ENCODE results near the gene VPS13D.

DNA sequence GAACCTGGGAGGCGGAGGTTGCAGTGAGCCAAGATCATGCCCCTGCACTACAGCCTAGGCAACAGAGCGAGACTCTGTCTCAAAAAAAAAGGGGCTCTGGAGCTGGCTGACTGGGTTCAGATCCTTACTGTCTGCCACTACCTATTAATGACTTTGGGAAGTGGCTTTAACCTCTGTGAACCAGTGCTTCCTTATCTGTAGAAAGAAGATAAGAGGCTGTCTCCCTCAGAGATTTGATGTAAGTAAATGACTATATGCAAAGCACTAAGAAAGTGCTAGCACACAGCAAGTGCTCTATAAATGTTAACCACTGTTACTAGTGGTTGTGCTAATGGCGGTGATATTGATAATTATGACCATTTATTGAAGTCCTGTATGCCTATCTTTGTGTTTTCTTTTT lies 94.6 kb downstream of the VPS13D start:
- TF ChIP-seq, protein P1, sequence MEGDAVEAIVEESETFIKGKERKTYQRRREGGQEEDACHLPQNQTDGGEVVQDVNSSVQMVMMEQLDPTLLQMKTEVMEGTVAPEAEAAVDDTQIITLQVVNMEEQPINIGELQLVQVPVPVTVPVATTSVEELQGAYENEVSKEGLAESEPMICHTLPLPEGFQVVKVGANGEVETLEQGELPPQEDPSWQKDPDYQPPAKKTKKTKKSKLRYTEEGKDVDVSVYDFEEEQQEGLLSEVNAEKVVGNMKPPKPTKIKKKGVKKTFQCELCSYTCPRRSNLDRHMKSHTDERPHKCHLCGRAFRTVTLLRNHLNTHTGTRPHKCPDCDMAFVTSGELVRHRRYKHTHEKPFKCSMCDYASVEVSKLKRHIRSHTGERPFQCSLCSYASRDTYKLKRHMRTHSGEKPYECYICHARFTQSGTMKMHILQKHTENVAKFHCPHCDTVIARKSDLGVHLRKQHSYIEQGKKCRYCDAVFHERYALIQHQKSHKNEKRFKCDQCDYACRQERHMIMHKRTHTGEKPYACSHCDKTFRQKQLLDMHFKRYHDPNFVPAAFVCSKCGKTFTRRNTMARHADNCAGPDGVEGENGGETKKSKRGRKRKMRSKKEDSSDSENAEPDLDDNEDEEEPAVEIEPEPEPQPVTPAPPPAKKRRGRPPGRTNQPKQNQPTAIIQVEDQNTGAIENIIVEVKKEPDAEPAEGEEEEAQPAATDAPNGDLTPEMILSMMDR (IDR thresholded peaks at IDR 0.05), result no peak
- TF ChIP-seq TCF12 (IDR thresholded peaks at IDR 0.05), result no peak
- TF ChIP-seq FOXM1 (IDR thresholded peaks at IDR 0.05; ENCODE audit: low read depth), result no peak
- no peak for TF ChIP-seq JUND (IDR thresholded peaks at IDR 0.05)
- TF ChIP-seq MXI1 (IDR thresholded peaks at IDR 0.05; ENCODE audit: low read depth, low read length), result no peak
- no peak for TF ChIP-seq RXRA (IDR thresholded peaks at IDR 0.05; ENCODE audit: borderline replicate concordance, low read depth)
- no peak for TF ChIP-seq POLR2AphosphoS5 (IDR thresholded peaks at IDR 0.05; ENCODE audit: low read depth, low read length)
- no peak for TF ChIP-seq EZH2phosphoT487 (IDR thresholded peaks at IDR 0.05; ENCODE audit: borderline replicate concordance, low read depth)
- no peak for TF ChIP-seq CHD2 (IDR thresholded peaks at IDR 0.05; ENCODE audit: low read length, partially characterized antibody)
- TF ChIP-seq SIN3A (IDR thresholded peaks at IDR 0.05; ENCODE audit: borderline replicate concordance, low read depth, low read length), result no peak
- TF ChIP-seq TAF1 (IDR thresholded peaks at IDR 0.05; ENCODE audit: borderline replicate concordance, low read depth, low read length), result no peak
- TF ChIP-seq SMC3 (IDR thresholded peaks at IDR 0.05; ENCODE audit: low read depth, low read length), result no peak
- TF ChIP-seq, protein P2, sequence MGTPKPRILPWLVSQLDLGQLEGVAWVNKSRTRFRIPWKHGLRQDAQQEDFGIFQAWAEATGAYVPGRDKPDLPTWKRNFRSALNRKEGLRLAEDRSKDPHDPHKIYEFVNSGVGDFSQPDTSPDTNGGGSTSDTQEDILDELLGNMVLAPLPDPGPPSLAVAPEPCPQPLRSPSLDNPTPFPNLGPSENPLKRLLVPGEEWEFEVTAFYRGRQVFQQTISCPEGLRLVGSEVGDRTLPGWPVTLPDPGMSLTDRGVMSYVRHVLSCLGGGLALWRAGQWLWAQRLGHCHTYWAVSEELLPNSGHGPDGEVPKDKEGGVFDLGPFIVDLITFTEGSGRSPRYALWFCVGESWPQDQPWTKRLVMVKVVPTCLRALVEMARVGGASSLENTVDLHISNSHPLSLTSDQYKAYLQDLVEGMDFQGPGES (IDR thresholded peaks at IDR 0.05; ENCODE audit: low read depth, low read length), result no peak
- TF ChIP-seq NFIC (IDR thresholded peaks at IDR 0.05; ENCODE audit: borderline replicate concordance), result no peak

All from SK-N-SH (cell line).